Lung (tissue), 12 donors: ENCODE measurements around the gene LRRC75A. TPM values are rescaled to one million over a fixed set of nuclear protein-coding genes. Genes with fewer than 3 reads are reported as not detected.
"Not testable (repeated sequence)": the region's sequence is repeated elsewhere in the genome, so short reads cannot be mapped to it uniquely, and the experiment has no call there.

Experiments
- ATAC-seq: fragments of 200-7000 bp; cut with Tn5 transposase; one replicate; pipeline ENCODE4 v1.9.1; 2020; ENCODE audit warnings: moderate number of reproducible peaks; ENCODE audit not compliant: insufficient read depth, low FRiP score
- DNase-seq, 3 donors: peaks; one replicate each; pipeline ENCODE4 v3.0.0-alpha.2; 2013 to 2017
- H3K27ac ChIP-seq, 2 donors: one replicate each; pipeline ENCODE4 v1.5.1; 2013; ENCODE audit warnings: mild to moderate bottlenecking in 2 of 2, moderate library complexity in 2 of 2, control low read depth in 1 of 2, inconsistent platforms in 1 of 2, low read depth in 1 of 2, low read length in 1 of 2
- H3K27me3 ChIP-seq, 3 donors: one replicate each; pipeline ENCODE4 v1.5.1; 2013; ENCODE audit warnings: low read length in 2 of 3; ENCODE audit not compliant: control insufficient read depth in 3 of 3, insufficient read depth in 3 of 3
- H3K36me3 ChIP-seq, 4 donors: one replicate each; pipeline ENCODE4 v1.5.1; 2013; ENCODE audit warnings: low read length in 4 of 4, mild to moderate bottlenecking in 1 of 4, moderate library complexity in 1 of 4; ENCODE audit not compliant: control insufficient read depth in 4 of 4, insufficient read depth in 4 of 4
- H3K4me1 ChIP-seq, 5 donors: one replicate each; pipeline ENCODE4 v1.5.1; 2013; ENCODE audit warnings: low read length in 5 of 5, mild to moderate bottlenecking in 2 of 5, moderate library complexity in 1 of 5; ENCODE audit not compliant: control insufficient read depth in 5 of 5, insufficient read depth in 5 of 5
- H3K4me3 ChIP-seq: one replicate; pipeline ENCODE4 v1.5.1; 2013; ENCODE audit warnings: mild to moderate bottlenecking, control low read depth, moderate library complexity
- H3K9ac ChIP-seq, 2 donors: one replicate each; pipeline ENCODE4 v1.5.1; 2013; ENCODE audit warnings: low read length in 2 of 2, control low read depth in 1 of 2; ENCODE audit not compliant: insufficient read depth in 1 of 2
- H3K9me3 ChIP-seq, 4 donors: one replicate each; pipeline ENCODE4 v1.5.1; 2013; ENCODE audit warnings: low read length in 3 of 4, mild to moderate bottlenecking in 1 of 4, moderate library complexity in 1 of 4; ENCODE audit not compliant: control insufficient read depth in 4 of 4, insufficient read depth in 3 of 4
- CTCF ChIP-seq: IDR thresholded peaks from 2 replicates; pipeline ENCODE4 v1.5.1; 2012; ENCODE audit warnings: mild to moderate bottlenecking; ENCODE audit errors: control extremely low read depth, extremely low read depth
- WGBS, 2 donors: extraction: QIAGEN DNeasy Blood & Tissue Kit; methylation state at CpG; one replicate each; pipeline ENCODE4 v1.1.7; 2013; 5-methylcytosine and 5-hydroxymethylcytosine counted together
- polyA plus RNA-seq, 2 donors: library from polyadenylated mRNA; stranded (reverse); fragments of 200-250 nt; gene quantifications; one replicate each; pipeline ENCODE4 v1.2.1, GENCODE V29; 2013
- total RNA-seq, 2 donors: library from RNA; depleted of rRNA in 1 of 2; stranded (reverse); fragments of >200 nt in 1 of 2; gene quantifications; one replicate each; pipeline ENCODE4 v1.2.1, GENCODE V29; 2014 to 2021
- donor health status: control.
- donor health status: control.
- donor health status: Bipolar disorder and iron deficiency.
- donor health status: healthy.
- donor health status: DM: yes; HTN: yes; CAD: no.

Gene LRRC75A
- total and polyA plus RNA-seq, 4 donors = 0.68 to 3.4 (median 2.4) TPM

GRCh38 chr17:16442141-16442540 lies 49.9 kb downstream of the LRRC75A start:
- no peak for TF ChIP-seq CTCF
- peaks cover 11 to 48% (median 37%) of the 10 kb centered on the region in 4 donors for H3K36me3 ChIP-seq
- H3K27ac ChIP-seq = peak overlapping the region in 1 of 2 donors; percentile 26
- no peak overlapping the region for H3K4me3 ChIP-seq
- DNase-seq = no peak
- H3K9ac ChIP-seq = no peak overlapping the region
- H3K27me3 ChIP-seq = no peaks in the 10 kb centered on the region
- no peak for ATAC-seq
- H3K9me3 ChIP-seq = no peaks in the 10 kb centered on the region
- H3K4me1 ChIP-seq = peaks cover 9 to 28% (median 13%) of the 10 kb centered on the region in 5 donors
- 25 to 65% methylated on average over 1 of the region's 1 CpG for WGBS, 2 donors

GRCh38 chr17:16440901-16441629 lies 50.9 kb downstream of the LRRC75A start:
- peak overlapping the region in 1 of 2 donors; percentile 4 for H3K9ac ChIP-seq

GRCh38 chr17:16440354-16440753 lies 51.6 kb downstream of the LRRC75A start:
- not testable (repeated sequence) for DNase-seq, ATAC-seq, H3K4me3 ChIP-seq, H3K27me3 ChIP-seq, H3K9me3 ChIP-seq
- Histone ChIP-seq H3K27ac (peak overlapping the region in 1 of 2 donors; percentile 87), H3K36me3 (peaks cover 11 to 48% (median 28%) of the 10 kb centered on the region in 4 donors), H3K9ac (peak overlapping the region; percentile 80 to 94), H3K4me1 (peaks cover 9 to 28% (median 13%) of the 10 kb centered on the region in 5 donors)
- 71 to 75% methylated on average over 5 of the region's 5 CpGs for WGBS, 2 donors

More at GRCh38 chr17:16440901-16441629, 50.9 kb downstream of the LRRC75A start:
- Histone ChIP-seq H3K36me3 (peaks cover 11 to 48% (median 30%) of the 10 kb centered on the region in 4 donors), H3K27me3 (no peaks in the 10 kb centered on the region), H3K4me1 (peaks cover 9 to 28% (median 13%) of the 10 kb centered on the region in 5 donors), H3K4me3 (no peak overlapping the region), H3K9me3 (no peaks in the 10 kb centered on the region), H3K27ac (no peak overlapping the region)
- DNase-seq (no peak), ATAC-seq (no peak)
- WGBS, 2 donors = 56 to 70% methylated on average over 3 of the region's 3 CpGs
- TF ChIP-seq CTCF = no peak

DNA sequence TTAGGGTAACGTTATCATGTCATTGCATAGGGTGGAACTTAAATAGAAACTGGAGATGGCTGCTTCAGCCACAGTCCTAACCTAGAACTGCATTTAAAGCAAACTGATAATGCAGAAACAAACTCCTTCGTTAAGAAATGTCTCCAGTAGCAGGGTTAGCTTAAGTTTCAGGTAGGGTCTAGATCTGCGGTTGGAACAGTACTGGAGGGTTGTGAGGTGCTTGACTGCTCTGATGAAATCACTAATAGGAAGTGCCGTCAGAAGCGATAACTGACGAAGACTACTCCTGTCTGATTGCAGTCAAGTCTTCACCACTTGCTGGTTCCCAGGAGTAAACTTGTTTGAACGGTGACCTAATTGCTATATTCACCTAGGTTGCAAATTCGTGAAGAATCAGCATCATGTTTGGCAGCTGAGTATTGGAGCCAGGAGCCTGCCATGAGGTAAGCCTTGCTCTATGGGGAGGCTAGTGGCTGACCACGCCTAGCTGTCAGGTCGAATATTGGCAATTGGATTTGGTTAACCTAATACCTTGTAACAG lies 52.1 kb downstream of the LRRC75A start:
- 6 to 9% methylated on average over 10 of the region's 10 CpGs for WGBS, 2 donors
- H3K27ac ChIP-seq = peak overlapping the region; percentile 36 to 87
- peaks cover 11 to 48% (median 28%) of the 10 kb centered on the region in 4 donors for H3K36me3 ChIP-seq
- no peaks in the 10 kb centered on the region for H3K27me3 ChIP-seq
- peaks cover 9 to 28% (median 13%) of the 10 kb centered on the region in 5 donors for H3K4me1 ChIP-seq
- no peak for ATAC-seq
- H3K9ac ChIP-seq = peak overlapping the region; percentile 80 to 94
- TF ChIP-seq CTCF = no peak
- no peaks in the 10 kb centered on the region for H3K9me3 ChIP-seq
- DNase-seq = no peak
- H3K4me3 ChIP-seq = peak overlapping the region; percentile 80
